Mesendoderm (in vitro differentiated cells): ENCODE results near the gene MIR17HG.
A peak's percentile ranks its signal among the peaks of the same experiment; 100 is the strongest.

Experiments used
- DNase-seq: peaks from one replicate; pipeline ENCODE4 v3.0.0; 2013
- H2AK5ac ChIP-seq: 2 replicates; pipeline ENCODE4 v1.6.1; 2013; ENCODE audit warnings: low read length, inconsistent platforms
- H2BK120ac ChIP-seq: 2 replicates; pipeline ENCODE4 v1.6.1; 2013; ENCODE audit warnings: low read depth, mild to moderate bottlenecking, low read length, moderate library complexity, mixed read lengths
- H2BK15ac ChIP-seq: replicated peaks from 2 replicates; pipeline ENCODE4 v1.6.1; 2013; ENCODE audit warnings: low read depth, mild to moderate bottlenecking, moderate library complexity
- H2BK5ac ChIP-seq: 2 replicates; pipeline ENCODE4 v1.6.1; 2013; ENCODE audit warnings: low read length, inconsistent platforms
- H3K18ac ChIP-seq: 2 replicates; pipeline ENCODE4 v1.6.1; 2013; ENCODE audit warnings: mild to moderate bottlenecking, low read length, mixed read lengths
- H3K23ac ChIP-seq: one replicate; pipeline ENCODE4 v1.6.1; 2013; ENCODE audit warnings: low read length
- H3K27ac ChIP-seq: 2 replicates; pipeline ENCODE4 v1.5.1; 2013; ENCODE audit warnings: low read depth, mild to moderate bottlenecking, inconsistent platforms, low read length, moderate library complexity
- H3K27me3 ChIP-seq: 2 replicates; pipeline ENCODE4 v1.6.1; 2013; ENCODE audit warnings: low read length, control low read depth, mild to moderate bottlenecking, inconsistent platforms; ENCODE audit not compliant: insufficient read depth, poor library complexity
- H3K36me3 ChIP-seq: 2 replicates; pipeline ENCODE4 v1.6.1; 2013; ENCODE audit warnings: low read length, inconsistent platforms; ENCODE audit not compliant: control insufficient read depth, insufficient read depth
- H3K4ac ChIP-seq: one replicate; pipeline ENCODE4 v1.6.1; 2013; ENCODE audit warnings: low read depth, mild to moderate bottlenecking, low read length, moderate library complexity
- H3K4me1 ChIP-seq: 2 replicates; pipeline ENCODE4 v1.6.1; 2013; ENCODE audit warnings: low read depth, low read length, inconsistent platforms; ENCODE audit not compliant: control insufficient read depth
- H3K4me2 ChIP-seq: 2 replicates; pipeline ENCODE4 v1.6.1; 2013; ENCODE audit warnings: low read length
- H3K4me3 ChIP-seq: 2 replicates; pipeline ENCODE4 v1.5.1; 2013; ENCODE audit warnings: mild to moderate bottlenecking, low read length
- H3K56ac ChIP-seq: one replicate; pipeline ENCODE4 v1.6.1; 2013; ENCODE audit warnings: low read length
- H3K79me1 ChIP-seq: 2 replicates; pipeline ENCODE4 v1.6.1; 2013; ENCODE audit warnings: low read length, inconsistent platforms
- H3K79me2 ChIP-seq: 2 replicates; pipeline ENCODE4 v1.6.1; 2013; ENCODE audit warnings: mild to moderate bottlenecking, low read length; ENCODE audit not compliant: control insufficient read depth, insufficient read depth
- H3K9ac ChIP-seq: 2 replicates; pipeline ENCODE4 v1.6.1; 2013; ENCODE audit warnings: low read length, inconsistent platforms
- H4K5ac ChIP-seq: one replicate; pipeline ENCODE4 v1.6.1; 2013; ENCODE audit warnings: low read length
- H4K8ac ChIP-seq: one replicate; pipeline ENCODE4 v1.6.1; 2013; ENCODE audit warnings: low read depth, mild to moderate bottlenecking, control low read depth, low read length, moderate library complexity
- WGBS: extraction: QIAGEN DNeasy Blood & Tissue Kit; methylation state at CpG from one replicate; pipeline ENCODE4 v1.1.7; 2013; ENCODE audit warnings: low lambda C conversion rate, missing lambda C conversion rate; ENCODE audit not compliant: insufficient coverage; ENCODE audit errors: extremely low coverage; 5-methylcytosine and 5-hydroxymethylcytosine counted together

The MIR17HG gene

GRCh38 chr13:91361755-91362271, 14.3 kb downstream of the MIR17HG start:
- Histone ChIP-seq H3K27ac (no peak overlapping the region), H3K4me2 (no peak overlapping the region), H3K9ac (no peak overlapping the region), H3K56ac (no peak overlapping the region), H3K79me1 (no peaks in the 10 kb centered on the region), H3K18ac (no peak overlapping the region), H3K27me3 (no peaks in the 10 kb centered on the region), H3K36me3 (peaks cover 4% of the 10 kb centered on the region), H3K4ac (no peak overlapping the region), H2BK5ac (no peak overlapping the region), H2BK15ac (no peak overlapping the region), H2AK5ac (no peak overlapping the region), H3K23ac (no peak overlapping the region), H4K8ac (no peak overlapping the region), H3K79me2 (no peaks in the 10 kb centered on the region), H3K4me1 (no peaks in the 10 kb centered on the region), H2BK120ac (no peak overlapping the region), H3K4me3 (no peak overlapping the region), H4K5ac (no peak overlapping the region)
- no CpG with 5 or more reads among the region's 1 CpG for WGBS
- DNase-seq = no peak

- Histone ChIP-seq H4K5ac (no peak overlapping the region), H3K9ac (no peak overlapping the region), H3K27ac (no peak overlapping the region), H3K18ac (no peak overlapping the region), H3K4me2 (no peak overlapping the region), H2BK5ac (no peak overlapping the region), H2AK5ac (no peak overlapping the region), H3K23ac (no peak overlapping the region), H3K36me3 (peaks cover 2% of the 10 kb centered on the region), H4K8ac (no peak overlapping the region), H2BK15ac (no peak overlapping the region), H3K56ac (no peak overlapping the region), H3K79me2 (no peaks in the 10 kb centered on the region), H3K4ac (no peak overlapping the region), H3K4me1 (no peaks in the 10 kb centered on the region), H3K79me1 (no peaks in the 10 kb centered on the region), H3K27me3 (no peaks in the 10 kb centered on the region), H3K4me3 (no peak overlapping the region), H2BK120ac (no peak overlapping the region)
- WGBS = no CpG with 5 or more reads among the region's 1 CpG
- DNase-seq = no peak
Observed at GRCh38 chr13:91362908-91363307, 15.4 kb downstream of the MIR17HG start.

GRCh38 chr13:91368101-91368500, 20.6 kb downstream of the MIR17HG start:
- WGBS = no CpG with 5 or more reads among the region's 1 CpG
- no peak overlapping the region for H3K9ac ChIP-seq
- no peak overlapping the region for H4K8ac ChIP-seq
- no peak overlapping the region for H3K4me3 ChIP-seq
- H3K27me3 ChIP-seq = no peaks in the 10 kb centered on the region
- H4K5ac ChIP-seq = no peak overlapping the region
- H3K79me2 ChIP-seq = no peaks in the 10 kb centered on the region
- no peak overlapping the region for H3K23ac ChIP-seq
- no peak overlapping the region for H2BK5ac ChIP-seq
- no peak overlapping the region for H2BK120ac ChIP-seq
- H3K4me2 ChIP-seq = no peak overlapping the region
- no peaks in the 10 kb centered on the region for H3K36me3 ChIP-seq
- no peak overlapping the region for H3K4ac ChIP-seq
- H3K27ac ChIP-seq = no peak overlapping the region
- no peaks in the 10 kb centered on the region for H3K4me1 ChIP-seq
- H2BK15ac ChIP-seq = no peak overlapping the region
- H2AK5ac ChIP-seq = no peak overlapping the region
- H3K79me1 ChIP-seq = no peaks in the 10 kb centered on the region
- no peak for DNase-seq
- H3K18ac ChIP-seq = no peak overlapping the region
- no peak overlapping the region for H3K56ac ChIP-seq

GRCh38 chr13:91368676-91369440, 21.4 kb downstream of the MIR17HG start:
- no peak overlapping the region for H3K4me2 ChIP-seq
- no peak overlapping the region for H3K56ac ChIP-seq
- no peak overlapping the region for H3K4ac ChIP-seq
- no peak overlapping the region for H3K9ac ChIP-seq
- no peak overlapping the region for H3K18ac ChIP-seq
- no peaks in the 10 kb centered on the region for H3K79me2 ChIP-seq
- H2BK15ac ChIP-seq = no peak overlapping the region
- no peak overlapping the region for H3K23ac ChIP-seq
- no peak overlapping the region for H3K27ac ChIP-seq
- no peaks in the 10 kb centered on the region for H3K27me3 ChIP-seq
- no peak overlapping the region for H4K5ac ChIP-seq
- H3K36me3 ChIP-seq = no peaks in the 10 kb centered on the region
- no peaks in the 10 kb centered on the region for H3K4me1 ChIP-seq
- no CpG with 5 or more reads among the region's 3 CpGs for WGBS
- H2AK5ac ChIP-seq = no peak overlapping the region
- no peak overlapping the region for H2BK120ac ChIP-seq
- H4K8ac ChIP-seq = no peak overlapping the region
- no peaks in the 10 kb centered on the region for H3K79me1 ChIP-seq
- no peak overlapping the region for H3K4me3 ChIP-seq
- DNase-seq = no peak
- H2BK5ac ChIP-seq = no peak overlapping the region

GRCh38 chr13:91369441-91369831, 21.9 kb downstream of the MIR17HG start:
- WGBS = no CpG with 5 or more reads among the region's 3 CpGs
- H2BK15ac ChIP-seq = no peak overlapping the region
- no peaks in the 10 kb centered on the region for H3K4me1 ChIP-seq
- H3K18ac ChIP-seq = no peak overlapping the region
- no peaks in the 10 kb centered on the region for H3K79me2 ChIP-seq
- H3K36me3 ChIP-seq = no peaks in the 10 kb centered on the region
- no peak overlapping the region for H3K23ac ChIP-seq
- no peak overlapping the region for H3K4me2 ChIP-seq
- H2BK120ac ChIP-seq = no peak overlapping the region
- no peak overlapping the region for H3K4ac ChIP-seq
- DNase-seq = peak; percentile 70
- H2AK5ac ChIP-seq = no peak overlapping the region
- no peak overlapping the region for H2BK5ac ChIP-seq
- no peaks in the 10 kb centered on the region for H3K79me1 ChIP-seq
- no peak overlapping the region for H3K4me3 ChIP-seq
- H3K27me3 ChIP-seq = no peaks in the 10 kb centered on the region
- no peak overlapping the region for H3K27ac ChIP-seq
- H3K9ac ChIP-seq = no peak overlapping the region
- H3K56ac ChIP-seq = no peak overlapping the region
- H4K8ac ChIP-seq = no peak overlapping the region
- H4K5ac ChIP-seq = no peak overlapping the region

- Histone ChIP-seq H3K27me3 (no peaks in the 10 kb centered on the region), H3K4me3 (no peak overlapping the region)
Observed at GRCh38 chr13:91370501-91370900, 23.0 kb downstream of the MIR17HG start.

More at GRCh38 chr13:91370501-91370900, 23.0 kb downstream of the MIR17HG start:
- no peaks in the 10 kb centered on the region for H3K36me3 ChIP-seq
- no peaks in the 10 kb centered on the region for H3K4me1 ChIP-seq
- H2AK5ac ChIP-seq = no peak overlapping the region
- WGBS = no CpG with 5 or more reads among the region's 2 CpGs
- no peak overlapping the region for H2BK120ac ChIP-seq
- H3K4me2 ChIP-seq = no peak overlapping the region
- no peak for DNase-seq
- H2BK5ac ChIP-seq = no peak overlapping the region
- H3K79me2 ChIP-seq = no peaks in the 10 kb centered on the region
- H3K79me1 ChIP-seq = no peaks in the 10 kb centered on the region
- no peak overlapping the region for H4K5ac ChIP-seq
- no peak overlapping the region for H4K8ac ChIP-seq
- H3K9ac ChIP-seq = no peak overlapping the region
- no peak overlapping the region for H3K27ac ChIP-seq
- no peak overlapping the region for H3K18ac ChIP-seq
- no peak overlapping the region for H3K4ac ChIP-seq
- H3K23ac ChIP-seq = no peak overlapping the region
- H3K56ac ChIP-seq = no peak overlapping the region
- no peak overlapping the region for H2BK15ac ChIP-seq
